Kasumi-1 (cell line): Measurements from ENCODE around the gene CCDC149.

Experiments
- DNase-seq, 2 experiments: peaks; one replicate each; lab custom pipeline; 2025; lab: John Stamatoyannopoulos, UW

Gene CCDC149

GRCh38 chr4:24912252-24913118 lies at the start of gene CCDC149:
Gene CCDC149, minus strand, starts transcription at chr4:24913042. Its CDS starts 178 bp downstream, at chr4:24912864.
- no peak for DNase-seq

GRCh38 chr4:24957886-24958285 lies 45.0 kb upstream of the CCDC149 start:
- no peak for DNase-seq

- no peak for DNase-seq
These were observed 43.9 kb upstream of the CCDC149 start for GRCh38 chr4:24956763-24957162.

DNA sequence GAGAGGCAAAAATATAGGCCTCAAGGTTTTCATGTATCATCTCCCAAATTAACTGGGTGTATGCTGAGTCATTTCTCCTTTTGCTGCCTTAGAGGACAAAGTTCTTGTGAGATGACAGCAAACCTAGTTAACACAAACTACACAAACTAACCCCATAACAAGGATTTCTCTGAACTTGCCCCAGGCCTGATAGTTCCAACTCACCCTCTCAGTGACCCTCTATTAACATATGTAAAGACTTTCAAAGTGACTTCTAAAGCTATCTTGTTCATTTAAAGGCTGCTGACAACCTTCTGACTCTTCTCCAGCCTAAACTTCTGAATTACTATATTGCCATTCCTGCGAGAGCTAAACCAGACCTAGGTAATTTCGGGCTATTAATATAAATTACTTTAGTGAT lies 43.2 kb upstream of the CCDC149 start:
- DNase-seq, result no peak

DNA sequence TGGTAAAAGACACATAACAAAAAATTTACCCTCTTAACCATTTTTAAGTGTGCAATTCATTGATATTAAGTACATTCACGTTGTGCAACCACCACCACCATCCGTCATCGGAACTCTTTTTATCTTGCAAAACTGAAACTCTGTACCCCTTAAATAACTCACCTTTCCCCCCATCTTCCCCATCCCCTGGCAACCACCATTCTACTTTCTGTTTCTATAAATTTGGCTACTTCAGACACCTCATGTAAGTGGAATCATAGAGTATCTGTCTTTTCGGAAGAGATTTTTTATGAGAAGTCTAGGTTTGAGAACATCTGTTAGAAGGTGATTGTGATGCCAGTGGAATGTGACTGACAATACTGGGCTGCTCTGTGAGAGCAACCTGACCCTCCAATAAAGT lies 39.8 kb upstream of the CCDC149 start:
- no peak for DNase-seq

DNA sequence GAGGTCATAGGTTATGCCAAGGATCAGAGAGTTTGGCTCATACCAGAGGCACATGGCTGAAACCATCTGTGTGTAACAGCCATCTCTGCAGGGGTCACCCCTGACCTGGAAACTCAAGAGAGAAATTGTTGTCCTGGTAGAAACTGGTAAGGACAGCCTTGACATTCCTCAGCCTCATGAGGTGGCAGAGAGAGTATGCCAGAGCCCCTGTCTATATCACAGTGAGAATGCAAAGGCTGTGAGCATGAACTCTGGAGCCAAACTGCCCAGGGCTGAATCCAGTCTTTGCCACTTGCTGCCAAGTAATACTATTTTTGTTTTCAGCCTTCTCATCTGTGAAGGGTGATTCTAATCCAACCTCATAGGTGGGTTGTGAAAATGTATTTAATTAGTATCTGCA lies 37.1 kb upstream of the CCDC149 start:
- DNase-seq, result no peak

GRCh38 chr4:24937917-24938281 lies 25.1 kb upstream of the CCDC149 start:
- DNase-seq, result no peak

- no peak for DNase-seq
These were observed 24.5 kb upstream of the CCDC149 start for GRCh38 chr4:24937176-24937916.

DNA sequence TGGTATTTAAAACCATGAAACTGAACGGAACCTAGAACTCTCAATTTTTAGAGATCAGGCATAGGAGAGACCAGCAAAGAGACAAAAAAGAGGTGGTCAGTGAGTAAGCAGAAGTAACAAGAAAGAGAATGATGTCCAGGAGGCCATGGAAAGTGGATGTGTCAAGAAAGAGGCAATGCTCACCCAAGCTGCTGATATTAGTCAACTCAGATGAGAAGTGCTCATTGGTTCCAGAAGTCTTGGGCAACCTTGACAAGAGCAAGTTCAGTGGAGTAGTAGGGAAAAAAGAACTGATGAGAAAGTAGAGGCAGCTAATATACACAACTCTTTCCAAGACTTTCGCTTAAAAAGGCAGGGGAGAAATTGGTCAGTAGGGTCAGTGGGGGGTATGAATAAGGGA lies 23.0 kb upstream of the CCDC149 start:
- no peak for DNase-seq

DNA sequence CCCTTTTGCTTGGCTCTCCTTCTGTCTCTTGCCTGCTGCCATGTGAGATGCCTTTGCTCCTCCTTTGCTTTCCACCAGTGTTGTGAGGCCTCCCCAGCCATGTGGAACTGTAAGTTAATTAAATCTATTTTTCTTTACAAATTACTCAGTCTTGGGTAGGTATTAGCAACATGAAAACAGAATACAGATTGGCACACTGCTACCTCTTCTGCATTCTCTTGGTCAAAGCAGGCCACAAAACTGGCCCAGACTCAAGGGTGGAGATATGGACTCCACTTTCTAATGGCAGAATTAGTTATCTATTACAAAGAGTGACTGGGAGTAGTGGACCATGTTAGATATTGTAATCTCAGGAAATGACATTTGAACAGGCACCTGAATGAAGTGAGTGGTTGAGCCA lies 21.5 kb upstream of the CCDC149 start:
- DNase-seq, result no peak

- DNase-seq, result no peak
These were observed 20.9 kb upstream of the CCDC149 start for GRCh38 chr4:24933684-24934275.

GRCh38 chr4:24932515-24933225 lies 19.8 kb upstream of the CCDC149 start:
- DNase-seq, result no peak

GRCh38 chr4:24930151-24930550 lies 17.3 kb upstream of the CCDC149 start:
- DNase-seq, result no peak

DNA sequence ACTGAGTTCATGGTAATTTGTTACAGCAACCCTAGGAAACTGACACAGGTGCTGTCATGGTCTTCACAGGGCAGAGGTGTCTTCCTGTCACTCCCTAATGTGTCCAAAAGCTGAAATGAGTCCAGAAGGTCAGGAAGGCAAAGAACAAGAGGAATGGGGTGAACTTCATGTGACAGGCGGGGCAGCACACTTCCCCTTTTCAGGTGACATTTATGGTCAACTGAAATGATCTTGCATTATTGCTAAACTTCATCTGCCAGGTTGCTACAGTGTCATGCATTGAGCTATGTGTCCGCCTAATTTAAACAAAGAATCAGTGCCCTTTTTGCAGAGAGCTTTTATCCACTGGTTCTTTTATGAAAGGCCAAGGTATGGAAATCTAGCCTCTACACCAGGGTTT lies 15.9 kb upstream of the CCDC149 start:
- no peak for DNase-seq

DNA sequence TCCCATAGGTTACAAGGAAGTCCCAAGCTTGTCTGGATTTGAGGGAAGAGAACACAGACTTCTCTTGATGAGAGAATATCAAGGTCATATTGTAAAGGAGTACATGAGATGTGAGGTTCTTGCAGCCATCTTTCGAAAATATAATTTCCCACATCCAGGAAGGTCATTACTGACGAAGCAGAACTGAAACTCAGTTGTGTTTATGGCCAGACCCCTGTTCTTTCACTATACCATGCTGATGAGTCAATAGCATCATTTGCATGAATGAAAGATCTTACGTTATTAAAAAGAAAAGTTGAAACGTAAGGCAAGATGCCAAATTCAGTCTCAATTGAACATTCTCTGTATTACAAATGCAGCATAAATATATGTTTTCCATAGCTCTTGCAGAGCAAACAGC lies 14.2 kb upstream of the CCDC149 start:
- no peak for DNase-seq

- DNase-seq, result no peak
These were observed 11.5 kb upstream of the CCDC149 start for GRCh38 chr4:24924309-24924781.

GRCh38 chr4:24923550-24923949 lies 10.7 kb upstream of the CCDC149 start:
- no peak for DNase-seq

- DNase-seq, result no peak
These were observed 10.2 kb upstream of the CCDC149 start for GRCh38 chr4:24923002-24923401.

DNA sequence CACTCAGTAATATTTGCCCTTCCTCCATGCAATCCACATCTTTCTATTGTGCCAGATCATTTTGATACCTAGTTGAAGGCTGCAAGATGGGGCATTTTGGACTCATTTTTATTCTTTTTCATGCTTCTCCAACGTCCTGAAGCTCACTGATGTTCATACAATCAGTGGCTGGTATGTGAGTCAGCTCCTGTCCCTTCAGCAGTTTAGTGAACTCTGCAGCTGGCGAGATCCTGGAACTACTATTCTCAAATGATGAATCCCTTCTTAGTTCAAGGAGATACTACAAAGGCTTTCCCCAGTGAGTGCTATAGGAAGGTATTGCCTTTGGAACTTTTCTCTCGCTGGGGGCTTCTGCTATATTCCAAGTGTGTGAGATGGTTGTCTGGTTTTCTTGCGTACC lies 9.6 kb upstream of the CCDC149 start:
- no peak for DNase-seq

- DNase-seq, result no peak
These were observed 8.6 kb upstream of the CCDC149 start for GRCh38 chr4:24921491-24921890.

DNA sequence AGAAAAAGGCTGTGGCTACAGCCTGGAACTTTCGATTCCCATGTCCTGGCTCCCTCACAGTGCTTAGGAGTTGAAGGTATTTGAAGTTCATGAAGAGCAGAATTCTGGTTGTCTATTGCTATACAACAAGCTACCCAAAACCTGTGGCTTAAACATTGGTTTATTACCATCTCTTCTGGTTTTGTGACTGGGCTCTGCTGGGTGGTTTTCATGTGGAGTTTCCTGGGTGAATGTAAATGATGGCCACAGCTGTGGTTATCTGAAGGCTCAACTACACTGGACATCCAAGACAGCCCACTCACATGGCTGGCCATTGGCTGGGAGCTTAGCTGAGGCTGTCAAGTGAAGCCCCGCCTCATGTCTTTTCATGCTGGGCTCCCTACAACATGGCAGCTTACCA lies 7.2 kb upstream of the CCDC149 start:
- no peak for DNase-seq
